Fibroblast of the aortic adventitia (primary cell): ENCODE data around the gene HECW1. TPM values are rescaled to one million over a fixed set of nuclear protein-coding genes. Genes with fewer than 3 reads are reported as not detected.

Experiments
- DNase-seq: peaks from one replicate; pipeline ENCODE4 v3.0.0-alpha.2; 2010; ENCODE audit warnings: low read depth
- H3K4me3 ChIP-seq: 2 replicates; pipeline ENCODE4 v1.5.1; 2011; ENCODE audit warnings: low read depth, mild to moderate bottlenecking, control low read depth, low read length, moderate library complexity
- CTCF ChIP-seq: IDR thresholded peaks from 2 replicates; pipeline ENCODE4 v1.5.1; 2011; ENCODE audit warnings: mild to moderate bottlenecking, low read length, control low read depth, inconsistent platforms; ENCODE audit not compliant: insufficient read depth
- total RNA-seq: library from RNA; depleted of rRNA; stranded (reverse); fragments of >200 nt; gene quantifications from 2 replicates; pipeline ENCODE4 v1.2.3, GENCODE V29; 2012; ENCODE audit warnings: low replicate concordance

Gene HECW1
- total RNA-seq, 1 donor = 3.6 TPM

GRCh38 chr7:43220250-43220649, 107.8 kb downstream of the HECW1 start:
- DNase-seq = peak; percentile 29
- no peak overlapping the region for H3K4me3 ChIP-seq
- no peak for TF ChIP-seq CTCF

- TF ChIP-seq CTCF = no peak
- H3K4me3 ChIP-seq = no peak overlapping the region
- DNase-seq = no peak
Measured at GRCh38 chr7:43220742-43221141, 108.3 kb downstream of the HECW1 start.

GRCh38 chr7:43229801-43230200, 117.4 kb downstream of the HECW1 start:
- no peak for TF ChIP-seq CTCF
- no peak overlapping the region for H3K4me3 ChIP-seq
- no peak for DNase-seq

GRCh38 chr7:43232366-43232765, 119.9 kb downstream of the HECW1 start:
- H3K4me3 ChIP-seq = no peak overlapping the region
- no peak for DNase-seq
- TF ChIP-seq CTCF = no peak

GRCh38 chr7:43234073-43234472, 121.6 kb downstream of the HECW1 start:
- no peak for TF ChIP-seq CTCF
- H3K4me3 ChIP-seq = no peak overlapping the region
- DNase-seq = no peak

- TF ChIP-seq CTCF = no peak
- no peak for DNase-seq
- H3K4me3 ChIP-seq = no peak overlapping the region
Measured at GRCh38 chr7:43234968-43235367, 122.5 kb downstream of the HECW1 start.

- no peak for TF ChIP-seq CTCF
- no peak overlapping the region for H3K4me3 ChIP-seq
- DNase-seq = no peak
Measured at GRCh38 chr7:43240565-43240964, 128.1 kb downstream of the HECW1 start.
